ENCODE data around the gene MEF2D. TPM values are rescaled to one million over a fixed set of nuclear protein-coding genes. Genes with fewer than 3 reads are reported as not detected.

The MEF2D gene
- total RNA-seq, 1 donor from 2014 or later: 26.6 TPM

- H3K27me3 Mint-ChIP-seq: no peaks in the 10 kb centered on the region
- TF ChIP-seq CTCF (IDR thresholded peaks at IDR 0.05; ENCODE audit: unreplicated experiment): no peak
- H3K9me3 Mint-ChIP-seq (ENCODE audit: low read depth): no peaks in the 10 kb centered on the region
- H3K27ac Mint-ChIP-seq: no peak overlapping the region
- H3K36me3 Mint-ChIP-seq (ENCODE audit: insufficient read depth): peaks cover 20% of the 10 kb centered on the region
- DNase-seq (ENCODE audit: low spot score, unreplicated experiment): no peak
- no peak overlapping the region for H3K4me3 Mint-ChIP-seq (ENCODE audit: low read depth)
- peaks cover 13% of the 10 kb centered on the region for H3K4me1 Mint-ChIP-seq (ENCODE audit: low read depth)
These were observed 30.1 kb downstream of the MEF2D start for GRCh38 chr1:156470473-156470872.

- peaks cover 19% of the 10 kb centered on the region for H3K36me3 Mint-ChIP-seq (ENCODE audit: insufficient read depth)
- no peak for DNase-seq (ENCODE audit: low spot score, unreplicated experiment)
- H3K27ac Mint-ChIP-seq: no peak overlapping the region
- peaks cover 13% of the 10 kb centered on the region for H3K4me1 Mint-ChIP-seq (ENCODE audit: low read depth)
- H3K4me3 Mint-ChIP-seq (ENCODE audit: low read depth): no peak overlapping the region
- TF ChIP-seq CTCF (IDR thresholded peaks at IDR 0.05; ENCODE audit: unreplicated experiment): no peak
- H3K27me3 Mint-ChIP-seq: no peaks in the 10 kb centered on the region
- H3K9me3 Mint-ChIP-seq (ENCODE audit: low read depth): no peaks in the 10 kb centered on the region
These were observed 31.8 kb downstream of the MEF2D start for GRCh38 chr1:156468693-156469345.

- no peak overlapping the region for H3K27ac Mint-ChIP-seq
- no peak for TF ChIP-seq CTCF (IDR thresholded peaks at IDR 0.05; ENCODE audit: unreplicated experiment)
- DNase-seq (ENCODE audit: low spot score, unreplicated experiment): no peak
- H3K9me3 Mint-ChIP-seq (ENCODE audit: low read depth): no peaks in the 10 kb centered on the region
- H3K4me1 Mint-ChIP-seq (ENCODE audit: low read depth): peaks cover 12% of the 10 kb centered on the region
- no peak overlapping the region for H3K4me3 Mint-ChIP-seq (ENCODE audit: low read depth)
- H3K36me3 Mint-ChIP-seq (ENCODE audit: insufficient read depth): peaks cover 13% of the 10 kb centered on the region
- no peaks in the 10 kb centered on the region for H3K27me3 Mint-ChIP-seq
These were observed 32.7 kb downstream of the MEF2D start for GRCh38 chr1:156467906-156468305.

GRCh38 chr1:156467385-156467784, 33.2 kb downstream of the MEF2D start:
- no peak for DNase-seq (ENCODE audit: low spot score, unreplicated experiment)
- no peak overlapping the region for H3K27ac Mint-ChIP-seq
- TF ChIP-seq CTCF (IDR thresholded peaks at IDR 0.05; ENCODE audit: unreplicated experiment): no peak
- H3K27me3 Mint-ChIP-seq: no peaks in the 10 kb centered on the region
- peaks cover 12% of the 10 kb centered on the region for H3K4me1 Mint-ChIP-seq (ENCODE audit: low read depth)
- H3K9me3 Mint-ChIP-seq (ENCODE audit: low read depth): no peaks in the 10 kb centered on the region
- no peak overlapping the region for H3K4me3 Mint-ChIP-seq (ENCODE audit: low read depth)
- H3K36me3 Mint-ChIP-seq (ENCODE audit: insufficient read depth): peaks cover 13% of the 10 kb centered on the region

- H3K4me3 Mint-ChIP-seq (ENCODE audit: low read depth): no peak overlapping the region
- no peak overlapping the region for H3K27ac Mint-ChIP-seq
These were observed 34.7 kb downstream of the MEF2D start for GRCh38 chr1:156465747-156466365.

More at GRCh38 chr1:156465747-156466365, 34.7 kb downstream of the MEF2D start:
- peak; percentile 11 for TF ChIP-seq CTCF (IDR thresholded peaks at IDR 0.05; ENCODE audit: unreplicated experiment)
- Mint-ChIP-seq H3K27me3 (no peaks in the 10 kb centered on the region), H3K9me3 (ENCODE audit: low read depth) (no peaks in the 10 kb centered on the region), H3K36me3 (ENCODE audit: insufficient read depth) (peaks cover 10% of the 10 kb centered on the region), H3K4me1 (ENCODE audit: low read depth) (no peaks in the 10 kb centered on the region)
- DNase-seq (ENCODE audit: low spot score, unreplicated experiment): no peak

All from progenitor cell of endocrine pancreas (in vitro differentiated cells).